ENCODE data around the gene PHF21A.

The PHF21A gene

DNA sequence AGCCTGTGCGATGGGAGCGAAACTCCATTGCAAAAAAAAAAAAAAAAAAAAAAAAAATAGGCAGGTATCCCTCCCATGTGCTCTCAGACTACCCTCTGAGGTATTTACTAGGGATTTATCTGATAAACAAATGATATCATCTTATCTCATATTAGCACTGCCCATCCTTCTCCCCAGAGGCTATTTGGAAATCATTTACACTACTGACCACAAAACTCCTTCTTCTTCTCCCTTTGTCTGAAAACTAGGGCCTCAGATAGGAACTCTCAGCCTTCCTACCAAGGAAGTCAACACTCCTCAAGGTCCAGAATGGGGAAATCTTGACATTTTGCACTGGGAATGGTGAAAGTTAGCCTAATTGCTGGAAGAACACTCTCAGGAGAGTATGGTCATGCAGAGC is 152.4 kb downstream of the PHF21A start:
- DNase-seq = no peak
- Mint-ChIP-seq H3K4me3 (no peak overlapping the region), H3K36me3 (ENCODE audit: low read depth) (peaks cover 20% of the 10 kb centered on the region), H3K4me1 (peaks cover 28% of the 10 kb centered on the region), H3K9me3 (no peaks in the 10 kb centered on the region), H3K27me3 (ENCODE audit: low read depth, poor library complexity) (no peaks in the 10 kb centered on the region), H3K27ac (no peak overlapping the region)
- TF ChIP-seq, protein P1, sequence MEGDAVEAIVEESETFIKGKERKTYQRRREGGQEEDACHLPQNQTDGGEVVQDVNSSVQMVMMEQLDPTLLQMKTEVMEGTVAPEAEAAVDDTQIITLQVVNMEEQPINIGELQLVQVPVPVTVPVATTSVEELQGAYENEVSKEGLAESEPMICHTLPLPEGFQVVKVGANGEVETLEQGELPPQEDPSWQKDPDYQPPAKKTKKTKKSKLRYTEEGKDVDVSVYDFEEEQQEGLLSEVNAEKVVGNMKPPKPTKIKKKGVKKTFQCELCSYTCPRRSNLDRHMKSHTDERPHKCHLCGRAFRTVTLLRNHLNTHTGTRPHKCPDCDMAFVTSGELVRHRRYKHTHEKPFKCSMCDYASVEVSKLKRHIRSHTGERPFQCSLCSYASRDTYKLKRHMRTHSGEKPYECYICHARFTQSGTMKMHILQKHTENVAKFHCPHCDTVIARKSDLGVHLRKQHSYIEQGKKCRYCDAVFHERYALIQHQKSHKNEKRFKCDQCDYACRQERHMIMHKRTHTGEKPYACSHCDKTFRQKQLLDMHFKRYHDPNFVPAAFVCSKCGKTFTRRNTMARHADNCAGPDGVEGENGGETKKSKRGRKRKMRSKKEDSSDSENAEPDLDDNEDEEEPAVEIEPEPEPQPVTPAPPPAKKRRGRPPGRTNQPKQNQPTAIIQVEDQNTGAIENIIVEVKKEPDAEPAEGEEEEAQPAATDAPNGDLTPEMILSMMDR (IDR thresholded peaks at IDR 0.05) = no peak

- Mint-ChIP-seq H3K27ac (no peak overlapping the region), H3K4me1 (peaks cover 28% of the 10 kb centered on the region), H3K27me3 (ENCODE audit: low read depth, poor library complexity) (no peaks in the 10 kb centered on the region), H3K4me3 (no peak overlapping the region), H3K9me3 (no peaks in the 10 kb centered on the region), H3K36me3 (ENCODE audit: low read depth) (peaks cover 21% of the 10 kb centered on the region)
- TF ChIP-seq, protein P1 (IDR thresholded peaks at IDR 0.05) = no peak
- no peak for DNase-seq
Measured at GRCh38 chr11:45967506-45967905, 153.7 kb downstream of the PHF21A start.

- no peaks in the 10 kb centered on the region for H3K9me3 Mint-ChIP-seq
- peak; percentile 61 for DNase-seq
- no peaks in the 10 kb centered on the region for H3K27me3 Mint-ChIP-seq (ENCODE audit: low read depth, poor library complexity)
- H3K4me1 Mint-ChIP-seq = peaks cover 6% of the 10 kb centered on the region
- peaks cover 42% of the 10 kb centered on the region for H3K36me3 Mint-ChIP-seq (ENCODE audit: low read depth)
- TF ChIP-seq, protein P1 (IDR thresholded peaks at IDR 0.05) = peak; percentile 86
- H3K4me3 Mint-ChIP-seq = no peak overlapping the region
- no peak overlapping the region for H3K27ac Mint-ChIP-seq
Measured at GRCh38 chr11:45964911-45965389, 156.3 kb downstream of the PHF21A start.

DNA sequence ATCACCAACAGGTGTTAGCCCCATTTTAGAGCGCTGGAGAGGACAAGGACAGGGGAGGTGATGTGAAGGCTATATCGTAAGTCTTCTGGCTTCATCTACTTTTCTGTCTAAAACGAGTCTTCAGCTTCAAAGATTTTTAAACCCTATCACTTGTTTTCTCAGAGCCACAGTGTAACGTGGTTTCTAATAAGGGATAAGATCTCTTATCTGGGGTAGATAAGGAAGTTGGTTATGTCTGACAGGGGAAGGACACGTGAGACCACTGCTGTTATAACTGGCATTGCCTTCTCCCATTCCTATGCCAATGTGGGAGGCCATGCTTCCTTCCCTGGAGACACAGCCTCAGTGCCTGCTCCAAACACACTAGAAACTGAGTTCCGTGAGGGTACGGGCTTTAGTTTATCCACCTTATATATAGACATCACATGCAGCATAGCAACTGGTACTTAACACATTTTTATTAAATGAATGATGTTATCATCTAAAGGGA is 159.5 kb downstream of the PHF21A start:
- Mint-ChIP-seq H3K4me1 (no peaks in the 10 kb centered on the region), H3K36me3 (ENCODE audit: low read depth) (peaks cover 53% of the 10 kb centered on the region), H3K27me3 (ENCODE audit: low read depth, poor library complexity) (no peaks in the 10 kb centered on the region), H3K27ac (no peak overlapping the region), H3K4me3 (no peak overlapping the region), H3K9me3 (peaks cover 4% of the 10 kb centered on the region)
- TF ChIP-seq, protein P1 (IDR thresholded peaks at IDR 0.05) = no peak
- DNase-seq = no peak

GRCh38 chr11:45960387-45961095 is 160.7 kb downstream of the PHF21A start:
- H3K36me3 Mint-ChIP-seq (ENCODE audit: low read depth) = peaks cover 63% of the 10 kb centered on the region
- no peak overlapping the region for H3K27ac Mint-ChIP-seq
- H3K27me3 Mint-ChIP-seq (ENCODE audit: low read depth, poor library complexity) = no peaks in the 10 kb centered on the region
- DNase-seq = no peak
- peaks cover 4% of the 10 kb centered on the region for H3K9me3 Mint-ChIP-seq
- no peaks in the 10 kb centered on the region for H3K4me1 Mint-ChIP-seq
- H3K4me3 Mint-ChIP-seq = no peak overlapping the region
- TF ChIP-seq, protein P1 (IDR thresholded peaks at IDR 0.05) = no peak

GRCh38 chr11:45959851-45960250 is 161.4 kb downstream of the PHF21A start:
- H3K36me3 Mint-ChIP-seq (ENCODE audit: low read depth) = peaks cover 70% of the 10 kb centered on the region
- TF ChIP-seq, protein P1 (IDR thresholded peaks at IDR 0.05) = no peak
- DNase-seq = no peak
- H3K27ac Mint-ChIP-seq = no peak overlapping the region
- H3K4me1 Mint-ChIP-seq = no peaks in the 10 kb centered on the region
- H3K9me3 Mint-ChIP-seq = peaks cover 4% of the 10 kb centered on the region
- no peaks in the 10 kb centered on the region for H3K27me3 Mint-ChIP-seq (ENCODE audit: low read depth, poor library complexity)
- no peak overlapping the region for H3K4me3 Mint-ChIP-seq

Measured in nephron progenitor cell (in vitro differentiated cells).